ENCODE results near the gene CHRM2. TPM values are rescaled to one million over a fixed set of nuclear protein-coding genes. Genes with fewer than 3 reads are reported as not detected.

CHRM2 gene
- total RNA-seq: not detected in 2 replicates

DNA sequence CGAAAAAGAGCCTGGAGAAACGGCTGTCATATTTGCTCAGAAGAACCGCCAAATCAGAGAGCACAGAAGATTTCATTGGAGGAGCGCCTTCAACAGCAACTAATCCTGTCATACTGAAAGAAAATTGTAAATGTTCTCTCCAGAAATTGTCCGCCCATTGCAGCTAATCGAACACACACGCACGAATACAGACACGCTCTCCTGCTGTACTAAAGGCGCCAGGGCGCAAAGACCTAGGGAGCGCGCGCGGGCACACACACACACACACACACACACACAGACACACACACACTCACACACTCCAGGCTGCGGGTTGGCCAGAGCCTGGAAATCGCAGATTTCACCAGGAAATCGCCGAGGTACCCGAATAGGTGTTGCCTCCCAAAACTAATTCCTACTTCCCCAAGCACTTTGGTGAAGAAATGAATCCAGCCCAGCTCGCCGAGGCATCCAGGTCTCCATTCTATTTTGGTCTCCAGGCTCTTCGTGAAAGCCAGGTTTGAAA lies at the start of gene CHRM2:
Gene CHRM2, plus strand, starts transcription at position 157 of the 505 bp plus-strand sequence. CDS start 146,214 bp downstream, outside the sequence.

All from hair follicular keratinocyte (primary cell).